Activated naive CD8-positive, alpha-beta T cell treated with anti-CD3 and anti-CD28 coated beads, Interleukin-2, amount 50 U/mL, for 24 hours (primary cell): ENCODE data around the gene RNLS.

Source experiments
- ATAC-seq: fragments of 150-1000 bp; cut with Tn5 transposase; one replicate; pipeline ENCODE4 v1.10.0; 2021
- DNase-seq: peaks from one replicate; pipeline ENCODE4 v3.0.0; 2021
- H3K27ac Mint-ChIP-seq: one replicate; pipeline ENCODE4 v1.8.0; 2021; ENCODE audit warnings: mild to moderate bottlenecking, mixed read lengths
- H3K27me3 Mint-ChIP-seq: one replicate; pipeline ENCODE4 v1.8.0; 2021; ENCODE audit warnings: mixed read lengths
- H3K36me3 Mint-ChIP-seq: one replicate; pipeline ENCODE4 v1.8.0; 2021; ENCODE audit warnings: low read depth, mixed read lengths
- H3K4me1 Mint-ChIP-seq: one replicate; pipeline ENCODE4 v1.8.0; 2021; ENCODE audit warnings: mixed read lengths
- H3K4me3 Mint-ChIP-seq: one replicate; pipeline ENCODE4 v1.8.0; 2021; ENCODE audit warnings: mild to moderate bottlenecking, moderate library complexity, mixed read lengths
- H3K9me3 Mint-ChIP-seq: one replicate; pipeline ENCODE4 v1.8.0; 2021; ENCODE audit warnings: mixed read lengths

Gene RNLS

GRCh38 chr10:88342733-88343310, 240.3 kb downstream of the RNLS start:
- H3K27ac Mint-ChIP-seq: no peak overlapping the region
- H3K9me3 Mint-ChIP-seq: peaks cover 5% of the 10 kb centered on the region
- H3K27me3 Mint-ChIP-seq: no peaks in the 10 kb centered on the region
- H3K4me3 Mint-ChIP-seq: no peak overlapping the region
- H3K4me1 Mint-ChIP-seq: peaks cover 5% of the 10 kb centered on the region
- H3K36me3 Mint-ChIP-seq: no peaks in the 10 kb centered on the region
- no peak for DNase-seq
- no peak for ATAC-seq

- ATAC-seq: no peak
- H3K4me1 Mint-ChIP-seq: peaks cover 12% of the 10 kb centered on the region
- H3K27me3 Mint-ChIP-seq: no peaks in the 10 kb centered on the region
- no peaks in the 10 kb centered on the region for H3K9me3 Mint-ChIP-seq
- no peak for DNase-seq
- H3K27ac Mint-ChIP-seq: no peak overlapping the region
- no peak overlapping the region for H3K4me3 Mint-ChIP-seq
- no peaks in the 10 kb centered on the region for H3K36me3 Mint-ChIP-seq
Observed at GRCh38 chr10:88337134-88337533, 246.0 kb downstream of the RNLS start.

GRCh38 chr10:88336334-88336733, 246.8 kb downstream of the RNLS start:
- Mint-ChIP-seq H3K9me3 (no peaks in the 10 kb centered on the region), H3K36me3 (no peaks in the 10 kb centered on the region), H3K4me1 (peaks cover 19% of the 10 kb centered on the region), H3K4me3 (no peak overlapping the region), H3K27me3 (no peaks in the 10 kb centered on the region), H3K27ac (no peak overlapping the region)
- no peak for ATAC-seq
- no peak for DNase-seq

- Mint-ChIP-seq H3K4me1 (peaks cover 22% of the 10 kb centered on the region), H3K4me3 (no peak overlapping the region)
- no peak for ATAC-seq
Observed at GRCh38 chr10:88333248-88333630, 249.9 kb downstream of the RNLS start.

GRCh38 chr10:88332503-88333247, 250.4 kb downstream of the RNLS start:
- no peak for ATAC-seq
- H3K9me3 Mint-ChIP-seq: no peaks in the 10 kb centered on the region
- H3K27me3 Mint-ChIP-seq: no peaks in the 10 kb centered on the region
- H3K36me3 Mint-ChIP-seq: no peaks in the 10 kb centered on the region
- H3K4me3 Mint-ChIP-seq: no peak overlapping the region
- no peak for DNase-seq
- H3K4me1 Mint-ChIP-seq: peaks cover 22% of the 10 kb centered on the region
- no peak overlapping the region for H3K27ac Mint-ChIP-seq

More at GRCh38 chr10:88333248-88333630, 249.9 kb downstream of the RNLS start:
- no peaks in the 10 kb centered on the region for H3K9me3 Mint-ChIP-seq
- no peak for DNase-seq
- H3K27me3 Mint-ChIP-seq: no peaks in the 10 kb centered on the region
- no peak overlapping the region for H3K27ac Mint-ChIP-seq
- no peaks in the 10 kb centered on the region for H3K36me3 Mint-ChIP-seq

GRCh38 chr10:88330174-88330573, 252.9 kb downstream of the RNLS start:
- ATAC-seq (no peak), DNase-seq (no peak)
- no peak overlapping the region for H3K4me3 Mint-ChIP-seq
- no peaks in the 10 kb centered on the region for H3K9me3 Mint-ChIP-seq
- no peaks in the 10 kb centered on the region for H3K27me3 Mint-ChIP-seq
- H3K27ac Mint-ChIP-seq: no peak overlapping the region
- no peaks in the 10 kb centered on the region for H3K36me3 Mint-ChIP-seq
- peaks cover 18% of the 10 kb centered on the region for H3K4me1 Mint-ChIP-seq

- H3K36me3 Mint-ChIP-seq: peaks cover 20% of the 10 kb centered on the region
Observed at GRCh38 chr10:88322324-88323063, 260.6 kb downstream of the RNLS start.

GRCh38 chr10:88319960-88320517, 263.1 kb downstream of the RNLS start:
- ATAC-seq (no peak), DNase-seq (no peak)
- Mint-ChIP-seq H3K4me3 (no peak overlapping the region), H3K36me3 (peaks cover 20% of the 10 kb centered on the region), H3K9me3 (peaks cover 43% of the 10 kb centered on the region), H3K4me1 (peaks cover 9% of the 10 kb centered on the region), H3K27me3 (no peaks in the 10 kb centered on the region), H3K27ac (no peak overlapping the region)

More at GRCh38 chr10:88322324-88323063, 260.6 kb downstream of the RNLS start:
- ATAC-seq (no peak), DNase-seq (no peak)
- Mint-ChIP-seq H3K9me3 (peaks cover 43% of the 10 kb centered on the region), H3K4me1 (no peaks in the 10 kb centered on the region), H3K4me3 (no peak overlapping the region), H3K27ac (no peak overlapping the region), H3K27me3 (no peaks in the 10 kb centered on the region)

- no peak for DNase-seq
- no peaks in the 10 kb centered on the region for H3K27me3 Mint-ChIP-seq
- peaks cover 14% of the 10 kb centered on the region for H3K4me1 Mint-ChIP-seq
- peaks cover 36% of the 10 kb centered on the region for H3K9me3 Mint-ChIP-seq
- no peak overlapping the region for H3K27ac Mint-ChIP-seq
- H3K36me3 Mint-ChIP-seq: peaks cover 20% of the 10 kb centered on the region
- no peak overlapping the region for H3K4me3 Mint-ChIP-seq
- ATAC-seq: no peak
Observed at GRCh38 chr10:88318803-88319202, 264.3 kb downstream of the RNLS start.

- no peak for ATAC-seq
- Mint-ChIP-seq H3K36me3 (peaks cover 20% of the 10 kb centered on the region), H3K27ac (no peak overlapping the region), H3K27me3 (no peaks in the 10 kb centered on the region), H3K9me3 (peaks cover 31% of the 10 kb centered on the region), H3K4me1 (peaks cover 17% of the 10 kb centered on the region), H3K4me3 (no peak overlapping the region)
- DNase-seq: no peak
Observed at GRCh38 chr10:88317099-88317498, 266.0 kb downstream of the RNLS start.

- H3K9me3 Mint-ChIP-seq: peaks cover 25% of the 10 kb centered on the region
- ATAC-seq (no peak), DNase-seq (no peak)
- H3K27ac Mint-ChIP-seq: no peak overlapping the region
- H3K36me3 Mint-ChIP-seq: peaks cover 17% of the 10 kb centered on the region
- no peaks in the 10 kb centered on the region for H3K27me3 Mint-ChIP-seq
- H3K4me1 Mint-ChIP-seq: peaks cover 17% of the 10 kb centered on the region
- H3K4me3 Mint-ChIP-seq: no peak overlapping the region
Observed at GRCh38 chr10:88316292-88316861, 266.7 kb downstream of the RNLS start.

- Mint-ChIP-seq H3K36me3 (peaks cover 11% of the 10 kb centered on the region), H3K4me3 (no peak overlapping the region), H3K4me1 (peaks cover 17% of the 10 kb centered on the region), H3K27me3 (no peaks in the 10 kb centered on the region), H3K9me3 (peaks cover 19% of the 10 kb centered on the region), H3K27ac (no peak overlapping the region)
- DNase-seq: no peak
- no peak for ATAC-seq
Observed at GRCh38 chr10:88315755-88316154, 267.4 kb downstream of the RNLS start.

GRCh38 chr10:88314362-88314761, 268.8 kb downstream of the RNLS start:
- peaks cover 5% of the 10 kb centered on the region for H3K9me3 Mint-ChIP-seq
- no peak for DNase-seq

GRCh38 chr10:88313878-88314277, 269.2 kb downstream of the RNLS start:
- peaks cover 17% of the 10 kb centered on the region for H3K4me1 Mint-ChIP-seq
- ATAC-seq (no peak), DNase-seq (no peak)
- H3K4me3 Mint-ChIP-seq: no peak overlapping the region
- H3K9me3 Mint-ChIP-seq: peaks cover 1% of the 10 kb centered on the region
- peaks cover 1% of the 10 kb centered on the region for H3K36me3 Mint-ChIP-seq
- H3K27me3 Mint-ChIP-seq: no peaks in the 10 kb centered on the region
- H3K27ac Mint-ChIP-seq: no peak overlapping the region

More at GRCh38 chr10:88314362-88314761, 268.8 kb downstream of the RNLS start:
- Mint-ChIP-seq H3K27me3 (no peaks in the 10 kb centered on the region), H3K4me3 (no peak overlapping the region), H3K36me3 (peaks cover 6% of the 10 kb centered on the region), H3K27ac (no peak overlapping the region), H3K4me1 (peaks cover 17% of the 10 kb centered on the region)
- no peak for ATAC-seq
